Epithelial cell of proximal tubule (primary cell): ENCODE data around the gene GCG. TPM values are rescaled to one million over a fixed set of nuclear protein-coding genes. Genes with fewer than 3 reads are reported as not detected.

Source experiments
- DNase-seq: peaks from one replicate; pipeline ENCODE4 v3.0.0-alpha.2; 2011; ENCODE audit warnings: low read depth
- H3K4me3 ChIP-seq: 2 replicates; pipeline ENCODE4 v1.5.1; 2011; ENCODE audit warnings: low read depth, mild to moderate bottlenecking, low read length
- CTCF ChIP-seq: conservative IDR thresholded peaks from 2 replicates; pipeline ENCODE4 v1.5.1; 2012; ENCODE audit warnings: low read depth, mild to moderate bottlenecking, low read length
- total RNA-seq: library from RNA; depleted of rRNA; stranded (reverse); fragments of >200 nt; gene quantifications from 2 replicates; pipeline ENCODE4 v1.2.3, GENCODE V29; 2015

Gene GCG
- total RNA-seq, result not detected in 2 replicates

- no peak for TF ChIP-seq CTCF
- no peak for DNase-seq
- no peak within 1 kb of the TSS for H3K4me3 ChIP-seq
These were observed at the start of gene GCG for GRCh38 chr2:162152147-162152546. TSS of gene GCG (minus strand) at chr2:162152247. CDS start at chr2:162149178, 3,069 bp downstream.

DNA sequence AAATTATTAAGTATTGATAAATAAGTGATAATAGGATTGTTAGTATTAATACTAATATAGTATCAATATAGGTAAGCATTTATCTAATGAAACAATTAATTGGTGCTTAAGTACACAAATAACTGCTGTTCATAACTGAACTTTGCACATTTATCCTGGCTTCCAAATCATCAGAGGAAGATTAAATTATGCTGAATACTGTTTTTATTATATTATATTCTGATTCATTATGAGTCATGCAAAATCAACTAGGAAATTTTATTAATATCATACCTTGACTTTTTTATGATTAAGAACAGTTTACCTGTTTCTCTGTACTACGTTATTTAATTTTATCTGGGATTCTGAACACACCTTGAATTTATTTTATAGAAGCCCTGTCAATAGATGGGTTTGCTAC lies 48.6 kb upstream of the GCG start:
- no peak overlapping the region for H3K4me3 ChIP-seq
- no peak for DNase-seq
- no peak for TF ChIP-seq CTCF

DNA sequence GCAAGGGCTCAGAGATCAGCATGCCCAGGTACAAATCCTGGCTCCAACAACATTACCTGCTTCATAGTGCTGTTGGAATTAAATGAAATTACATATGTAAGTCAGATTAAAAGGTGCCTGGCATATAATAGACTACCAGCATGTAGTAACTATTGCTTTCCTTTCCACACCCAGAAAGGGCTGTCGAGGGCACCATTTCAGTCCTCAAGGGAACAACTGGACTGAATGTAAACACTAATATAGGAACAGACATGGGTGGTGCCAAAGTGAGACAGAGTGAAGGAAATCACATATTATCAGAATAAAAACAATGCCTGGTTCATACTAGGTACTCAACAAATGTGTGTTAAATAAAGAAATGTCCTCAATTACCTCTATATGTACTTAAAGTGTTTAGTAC lies 47.9 kb upstream of the GCG start:
- no peak for TF ChIP-seq CTCF
- no peak overlapping the region for H3K4me3 ChIP-seq
- DNase-seq, result no peak

DNA sequence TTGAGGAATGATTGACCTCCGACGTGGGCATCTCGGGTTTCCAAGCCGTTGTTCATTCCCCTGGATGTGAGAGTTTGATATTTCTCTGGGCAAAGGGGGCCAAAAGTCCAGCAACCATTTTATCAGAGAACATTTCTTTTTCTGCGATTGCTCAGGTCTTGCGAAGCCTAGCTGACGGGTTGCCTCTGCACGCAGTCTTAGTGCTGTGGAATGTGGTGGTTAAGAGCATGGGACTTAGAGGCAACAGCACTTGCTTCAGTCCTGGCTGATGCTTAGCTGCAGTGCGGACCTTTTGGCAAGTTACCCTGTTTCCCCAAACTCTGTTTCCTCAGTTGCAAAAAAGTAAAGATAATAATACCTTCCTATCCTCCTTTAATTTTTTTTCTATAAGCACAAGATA lies 46.2 kb upstream of the GCG start:
- no peak for TF ChIP-seq CTCF
- no peak for DNase-seq
- no peak overlapping the region for H3K4me3 ChIP-seq

DNA sequence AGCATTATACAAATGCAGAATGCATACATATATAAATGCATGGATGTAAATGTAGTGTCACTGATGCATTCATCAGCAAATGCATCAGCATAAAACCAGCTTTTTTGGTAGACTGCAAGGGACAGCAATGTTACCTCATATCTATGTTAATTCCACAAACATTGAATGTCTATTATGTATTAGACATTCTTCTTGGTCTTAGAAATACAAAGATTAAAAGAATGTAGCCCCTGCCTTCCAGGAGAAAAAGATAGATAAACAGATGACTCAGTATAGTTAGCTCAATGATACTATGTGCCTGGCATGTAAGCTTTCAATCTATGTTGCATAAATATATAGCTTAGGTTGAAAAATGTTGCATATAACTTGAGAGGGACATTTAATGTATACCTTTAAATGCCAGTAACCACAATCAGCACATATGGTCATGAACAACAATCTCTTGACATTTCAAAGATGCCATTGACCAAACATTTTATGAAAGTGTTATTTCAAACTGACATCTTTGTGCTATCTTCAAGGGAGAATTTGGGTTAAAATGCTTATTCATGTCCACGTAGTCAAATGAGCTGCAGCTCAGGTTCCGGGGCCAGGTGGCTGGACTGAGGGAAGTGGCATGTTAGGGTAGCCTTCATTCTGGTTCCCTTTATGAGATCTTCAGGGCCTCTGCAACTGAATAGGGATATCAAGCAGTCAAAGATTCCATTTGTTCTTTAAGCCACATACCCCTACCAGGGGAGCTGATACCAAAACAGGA lies 45.2 kb upstream of the GCG start:
- H3K4me3 ChIP-seq, result no peak overlapping the region
- no peak for TF ChIP-seq CTCF
- DNase-seq, result no peak

GRCh38 chr2:162196638-162197037 lies 44.6 kb upstream of the GCG start:
- TF ChIP-seq CTCF, result no peak
- H3K4me3 ChIP-seq, result no peak overlapping the region
- no peak for DNase-seq

- DNase-seq, result no peak
- no peak for TF ChIP-seq CTCF
- no peak overlapping the region for H3K4me3 ChIP-seq
These were observed 36.4 kb upstream of the GCG start for GRCh38 chr2:162188451-162188850.
